Spleen (tissue), 11 donors: ENCODE results near the gene DPPA3. TPM values are rescaled to one million over a fixed set of nuclear protein-coding genes. Genes with fewer than 3 reads are reported as not detected.

ENCODE experiments used
- DNase-seq: peaks from one replicate; pipeline ENCODE4 v3.0.0-alpha.2; 2020
- H3K27ac ChIP-seq, 8 donors: fragments of 200-600 bp; sonication (generic) in 7 of 8; 1 replicate in 4 of 8; 2 replicates in 4 of 8; pipeline versions ENCODE4 v1.5.0 to v1.8.0; 2016 to 2021; ENCODE audit warnings: inconsistent platforms in 4 of 8, mild to moderate bottlenecking in 4 of 8, moderate library complexity in 1 of 8
- H3K27me3 ChIP-seq, 7 donors: fragments of 200-600 bp; sonication (generic) in 6 of 7; replicated peaks in 1 of 7; 1 replicate in 4 of 7; 2 replicates in 3 of 7; pipeline versions ENCODE4 v1.5.0 to v1.8.0; 2016 to 2021; ENCODE audit warnings: inconsistent platforms in 3 of 7, mild to moderate bottlenecking in 1 of 7
- H3K36me3 ChIP-seq, 6 donors: fragments of 200-600 bp; sonication (generic) in 5 of 6; 1 replicate in 4 of 6; 2 replicates in 2 of 6; pipeline versions ENCODE4 v1.5.0 to v1.8.0; 2016 to 2021; ENCODE audit warnings: inconsistent platforms in 2 of 6
- H3K4me1 ChIP-seq, 6 donors: fragments of 200-600 bp; sonication (generic) in 5 of 6; 1 replicate in 3 of 6; 2 replicates in 3 of 6; pipeline versions ENCODE4 v1.5.0 to v1.8.0; 2016 to 2021; ENCODE audit warnings: inconsistent platforms in 3 of 6
- H3K4me3 ChIP-seq, 8 donors: fragments of 200-600 bp; sonication (generic) in 7 of 8; 1 replicate in 4 of 8; 2 replicates in 4 of 8; pipeline versions ENCODE4 v1.5.0 to v1.8.0; 2016 to 2021; ENCODE audit warnings: inconsistent platforms in 4 of 8, mild to moderate bottlenecking in 4 of 8, moderate library complexity in 2 of 8
- H3K9me3 ChIP-seq, 8 donors: fragments of 200-600 bp; sonication (generic) in 7 of 8; 1 replicate in 4 of 8; 2 replicates in 4 of 8; pipeline versions ENCODE4 v1.5.0 to v1.8.0; 2016 to 2021; ENCODE audit warnings: inconsistent platforms in 4 of 8
- CTCF ChIP-seq, 11 experiments: fragments of 200-600 bp in 7 of 11; fragments of 450-650 bp in 4 of 11; sonication (generic) in 4 of 11; IDR thresholded peaks in 8 of 11; conservative IDR thresholded peaks in 3 of 11; 1 replicate in 7 of 11; 2 replicates in 4 of 11; pipeline versions ENCODE4 v1.4.0 to v1.8.0; 2016 to 2021; ENCODE audit warnings: antibody characterized with exemption in 11 of 11, inconsistent platforms in 4 of 11, mild to moderate bottlenecking in 1 of 11
- POLR2A ChIP-seq, 3 donors: fragments of 450-650 bp; IDR thresholded peaks; one replicate each; pipeline ENCODE4 v1.5.1; 2017; ENCODE audit warnings: antibody characterized with exemption in 3 of 3, mild to moderate bottlenecking in 1 of 3
- POLR2AphosphoS5 ChIP-seq, 3 donors: sonication (generic); formaldehyde crosslinking; IDR thresholded peaks; one replicate each; pipeline ENCODE4 v1.5.1; 2017; ENCODE audit warnings: antibody characterized with exemption in 3 of 3
- WGBS, 5 donors: extraction: QIAGEN DNeasy Blood & Tissue Kit in 3 of 5; methylation state at CpG; one replicate each; pipeline versions ENCODE4 v1.1.5 to v1.1.7; 2013 to 2018; 5-methylcytosine and 5-hydroxymethylcytosine counted together
- intact Hi-C: fragments of 100-400 bp; cut with DNase I; formaldehyde crosslinking; loops from one replicate; pipeline ENCODE4 v1.15.0; 2023; ENCODE audit warnings: low total_unique reads
- polyA plus RNA-seq, 3 donors: library from polyadenylated mRNA; stranded (reverse); fragments of 200-250 nt; gene quantifications; one replicate each; pipeline ENCODE4 v1.2.1, GENCODE V29; 2013
- total RNA-seq, 7 donors: library from RNA; depleted of rRNA in 3 of 7; stranded (reverse); fragments of >200 nt in 3 of 7; fragmentation: NEBNext Ultra II Directional in 4 of 7; extraction: Animal tissue kit (Norgen Biotek cat#: 25700) in 4 of 7; gene quantifications; one replicate each; pipeline versions ENCODE4 v1.1.0 to v1.2.1, GENCODE V29; 2016 to 2021
- donor health status: healthy with polysubstance abuse.
- donor health status: DM: no; HTN: no; CAD: no; lungs with moderate emphysema.
- donor health status: DM: no; HTN: no; CAD: no.
- donor health status: Bipolar disorder and iron deficiency.
- donor health status: healthy.
- donor health status: DM: no; HTN: no; CAD: no.
- donor health status: DM: yes; HTN: yes; CAD: no.

Gene DPPA3
- total and polyA plus RNA-seq, 10 donors = not detected

DNA sequence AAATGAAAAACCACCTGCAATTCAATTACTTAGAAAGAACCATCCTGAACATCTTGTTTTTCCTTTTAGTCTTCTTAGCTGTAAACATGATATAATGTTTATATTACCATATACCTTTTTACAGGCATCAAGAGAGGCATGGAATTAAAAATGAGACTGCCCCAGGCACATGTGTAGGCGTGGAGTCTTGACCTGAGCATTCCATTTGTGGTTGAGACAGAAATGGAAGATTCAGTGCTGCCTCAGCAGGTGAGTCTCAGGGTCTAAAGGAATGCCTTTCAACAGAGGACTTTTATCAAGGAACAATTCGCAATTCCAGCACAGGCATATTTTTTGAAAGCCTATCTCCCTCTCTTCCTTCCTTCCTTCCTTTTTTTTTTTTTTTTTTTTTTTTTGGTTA, 45.8 kb downstream of the DPPA3 start:
- H3K4me3 ChIP-seq = no peak overlapping the region
- no peaks in the 10 kb centered on the region for H3K36me3 ChIP-seq
- H3K27me3 ChIP-seq = peaks cover 0 to 16% (median 0%) of the 10 kb centered on the region in 7 donors
- no peak overlapping the region for H3K27ac ChIP-seq
- H3K9me3 ChIP-seq = no peaks in the 10 kb centered on the region
- intact Hi-C loops = no loop called here
- TF ChIP-seq POLR2AphosphoS5 (IDR thresholded peaks at IDR 0.05) (no peak), POLR2A (IDR thresholded peaks at IDR 0.05) (no peak), CTCF (IDR thresholded peaks at IDR 0.05 in 8 of 11, conservative IDR thresholded peaks at IDR 0.05 in 3 of 11) (no peak)
- peaks cover 0 to 40% (median 2%) of the 10 kb centered on the region in 6 donors for H3K4me1 ChIP-seq
- WGBS, 5 donors = 56 to 86% (median 63%) methylated on average over 2 of the region's 2 CpGs
- DNase-seq = no peak

GRCh38 chr12:7758766-7759140, 47.5 kb downstream of the DPPA3 start:
- Histone ChIP-seq H3K4me1 (peaks cover 0 to 25% (median 2%) of the 10 kb centered on the region in 6 donors), H3K9me3 (no peaks in the 10 kb centered on the region), H3K36me3 (no peaks in the 10 kb centered on the region), H3K27me3 (peaks cover 0 to 24% (median 0%) of the 10 kb centered on the region in 7 donors), H3K4me3 (no peak overlapping the region), H3K27ac (no peak overlapping the region)
- no peak for DNase-seq
- no peak for TF ChIP-seq POLR2A (IDR thresholded peaks at IDR 0.05)
- intact Hi-C loops = no loop called here
- WGBS, 5 donors = 46 to 74% (median 55%) methylated on average over 9 of the region's 9 CpGs

Other genes starting within 250 kb of the DPPA3 start
- gene CD163, start 207.7 kb upstream of the DPPA3 start, total RNA-seq = 1,000 to 10,000 TPM in 1 of 7 donors, 100 to 1,000 TPM in 6; 176 to 1,037 (median 534) TPM
- gene CD163, start 207.7 kb upstream of the DPPA3 start, polyA plus RNA-seq = 10 to 100 TPM; 55.4 to 75.6 (median 73.3) TPM
- gene APOBEC1, start 45.5 kb upstream of the DPPA3 start, total RNA-seq = not detected
- gene APOBEC1, start 45.5 kb upstream of the DPPA3 start, polyA plus RNA-seq = not detected
- 1 to 10 TPM in 3 of 7 donors, under 1 TPM in 3, not detected in 1; 0.57 to 1.7 (median 0.97) TPM for gene GDF3, start 15.7 kb upstream of the DPPA3 start, total RNA-seq
- under 1 TPM; 0.10 to 0.42 (median 0.22) TPM for gene GDF3, start 15.7 kb upstream of the DPPA3 start, polyA plus RNA-seq
- gene CLEC4C, start 35.9 kb downstream of the DPPA3 start, total RNA-seq = 1 to 10 TPM in 5 of 7 donors, not detected in 2; 1.0 to 4.3 (median 1.3) TPM
- under 1 TPM in 1 of 3 donors, not detected in 2; 0.26 TPM for gene CLEC4C, start 35.9 kb downstream of the DPPA3 start, polyA plus RNA-seq
- gene NANOGNB, start 53.8 kb downstream of the DPPA3 start, total RNA-seq = not detected
- not detected for gene NANOGNB, start 53.8 kb downstream of the DPPA3 start, polyA plus RNA-seq
- under 1 TPM in 4 of 7 donors, not detected in 3; 0.09 to 0.66 (median 0.44) TPM for gene NANOG, start 78.0 kb downstream of the DPPA3 start, total RNA-seq
- gene NANOG, start 78.0 kb downstream of the DPPA3 start, polyA plus RNA-seq = under 1 TPM in 1 of 3 donors, not detected in 2; 0.02 TPM
- 1 to 10 TPM in 3 of 7 donors, under 1 TPM in 2, not detected in 2; 0.37 to 7.4 (median 2.9) TPM for gene SLC2A14, start 161.5 kb downstream of the DPPA3 start, total RNA-seq
- not detected for gene SLC2A14, start 161.5 kb downstream of the DPPA3 start, polyA plus RNA-seq
- gene SLC2A3, start 224.8 kb downstream of the DPPA3 start, total RNA-seq = 100 to 1,000 TPM in 6 of 7 donors, 10 to 100 TPM in 1; 74.6 to 869 (median 213) TPM
- gene SLC2A3, start 224.8 kb downstream of the DPPA3 start, polyA plus RNA-seq = 10 to 100 TPM; 10.7 to 16.5 (median 14.6) TPM